GM21423 (cell line): Measurements from ENCODE around the gene BLTP3A.

Experiments
- ATAC-seq: cut with Tn5 transposase; IDR thresholded peaks from one replicate; pipeline ENCODE4 v1.9.1; 2021; ENCODE audit warnings: mild to moderate bottlenecking, moderate library complexity; ENCODE audit not compliant: unreplicated experiment

BLTP3A gene

DNA sequence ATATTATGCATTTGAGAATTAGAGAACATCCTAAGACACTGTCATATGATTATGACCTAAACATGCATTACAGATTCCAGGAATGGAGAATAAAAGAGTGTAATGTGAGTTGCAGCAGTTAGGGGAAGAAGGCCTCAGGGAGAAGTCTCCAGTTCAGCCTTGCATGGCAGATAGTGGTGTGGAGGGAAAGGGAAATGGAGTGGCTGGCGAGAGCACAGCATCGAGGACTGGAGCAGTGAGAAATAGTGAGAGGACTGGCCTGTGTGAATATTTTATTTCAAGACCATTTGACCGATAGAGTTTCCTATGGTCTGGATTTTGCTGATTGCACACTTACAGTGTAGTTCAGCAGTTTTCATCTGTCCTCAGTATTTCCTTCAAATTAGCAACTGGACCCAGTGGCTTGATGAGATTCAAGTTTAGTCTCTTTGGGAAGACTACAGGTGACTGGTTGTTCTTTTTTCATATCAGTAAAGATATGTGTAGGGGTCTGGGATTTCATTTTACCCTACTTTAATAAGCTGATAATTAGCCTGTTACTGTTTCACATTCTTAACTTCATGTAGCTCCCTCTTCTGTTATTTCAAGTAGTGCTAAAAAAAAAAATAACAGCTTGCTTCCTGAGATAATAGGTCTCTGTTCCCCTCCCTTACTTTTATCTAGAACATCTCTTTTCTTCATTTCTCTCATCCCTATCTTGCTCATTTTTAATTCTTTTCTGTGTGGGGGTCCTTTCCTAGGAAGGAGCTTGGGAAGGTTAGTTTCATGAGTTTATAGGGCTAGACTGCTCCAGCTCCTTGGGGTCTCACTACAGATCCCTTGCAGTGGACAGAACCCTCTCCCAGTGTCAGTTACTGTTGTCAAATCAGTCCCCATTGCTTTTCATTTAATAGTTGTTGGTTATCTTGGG, 27.9 kb downstream of the BLTP3A start:
- no peak for ATAC-seq

- ATAC-seq: no peak
Observed at GRCh38 chr6:34829137-34829536, 37.3 kb downstream of the BLTP3A start.

GRCh38 chr6:34832942-34833341, 41.1 kb downstream of the BLTP3A start:
- ATAC-seq: no peak

DNA sequence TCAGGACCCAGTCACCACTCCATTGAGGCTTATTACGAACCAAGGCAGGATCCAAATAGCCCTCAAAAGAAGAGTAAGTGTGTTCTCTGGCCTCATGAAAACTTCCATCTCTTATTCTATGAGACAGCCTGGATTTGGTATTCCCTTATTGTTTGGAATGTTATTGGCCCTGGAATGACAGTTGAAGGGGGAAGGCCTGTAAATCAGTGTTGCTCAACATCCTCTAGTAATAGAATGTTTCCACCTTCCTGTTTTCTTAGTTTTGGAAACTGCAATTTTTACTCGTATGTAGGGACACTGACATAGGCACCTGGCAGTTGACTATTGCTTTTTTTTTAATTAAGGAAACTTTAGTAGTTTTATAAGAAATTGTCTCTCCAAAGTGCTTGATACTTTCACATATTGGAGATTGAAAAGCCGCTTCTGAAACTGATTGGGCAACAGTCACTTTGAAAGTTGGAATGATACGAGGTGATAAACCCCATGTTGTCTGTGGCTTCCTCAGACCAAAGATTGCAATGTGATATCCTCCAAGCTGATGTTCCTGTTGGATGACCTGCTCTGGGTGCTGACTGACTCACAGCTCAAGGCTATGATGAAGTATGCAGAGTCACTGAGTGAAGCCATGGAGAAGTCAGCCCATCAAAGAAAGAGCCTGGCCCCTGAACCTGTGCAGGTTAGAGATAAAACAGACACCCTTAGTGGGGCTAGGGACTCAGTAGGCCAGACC, 43.1 kb downstream of the BLTP3A start:
- no peak for ATAC-seq

- ATAC-seq: no peak
Observed at GRCh38 chr6:34836008-34836407, 44.1 kb downstream of the BLTP3A start.

- no peak for ATAC-seq
Observed at GRCh38 chr6:34836451-34836850, 44.6 kb downstream of the BLTP3A start.

DNA sequence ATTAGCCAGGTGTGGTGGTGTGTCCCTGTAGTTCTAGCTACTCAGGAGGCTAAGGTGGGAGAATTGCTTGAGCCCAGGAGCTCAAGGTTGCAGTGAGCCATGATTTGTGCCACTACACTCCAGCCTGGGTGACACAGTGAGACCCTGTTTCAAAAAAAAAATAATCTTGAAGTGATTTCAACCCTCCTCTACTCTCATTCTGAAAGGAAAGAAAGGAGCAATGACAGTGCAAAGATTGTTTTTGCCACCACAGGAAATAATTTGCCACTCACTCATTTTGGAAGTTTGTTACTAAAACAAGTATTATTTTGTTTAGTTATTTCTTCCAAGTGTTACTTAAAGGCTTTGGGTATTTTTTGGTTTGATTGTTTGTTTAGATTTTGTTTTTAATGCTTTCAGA, 45.6 kb downstream of the BLTP3A start:
- ATAC-seq: no peak

DNA sequence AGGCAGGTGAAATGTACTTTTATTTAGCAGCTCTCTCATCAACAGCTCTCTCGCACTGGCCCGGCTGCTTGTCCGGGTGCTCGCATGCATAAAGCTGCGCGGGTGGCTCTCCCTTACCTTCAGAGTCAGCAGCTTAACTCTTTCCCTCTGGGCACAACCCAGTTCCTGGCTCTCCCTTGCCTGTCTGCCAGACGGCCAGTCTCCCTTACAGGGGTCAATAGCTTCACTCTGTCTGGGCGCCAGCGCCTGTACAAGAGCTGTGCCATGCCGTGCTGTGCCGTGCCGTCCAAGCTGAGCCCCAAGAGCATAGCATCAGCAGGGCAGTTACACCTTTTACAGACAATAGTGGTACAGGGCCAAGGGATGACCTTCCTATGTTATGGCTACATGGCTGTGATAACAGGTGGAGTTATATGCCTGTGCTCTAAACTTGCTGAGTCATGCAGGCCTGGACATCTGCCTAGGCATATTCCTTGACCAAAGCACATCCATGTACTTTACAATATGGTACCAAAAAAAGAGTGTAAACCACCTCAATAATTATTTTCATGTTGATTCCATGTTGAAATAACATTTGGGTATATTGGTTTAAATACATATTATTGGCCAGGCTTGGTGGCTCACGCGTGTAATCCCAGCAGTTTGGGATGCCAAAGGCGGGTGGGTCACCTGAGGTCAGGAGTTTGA, 47.9 kb downstream of the BLTP3A start:
- no peak for ATAC-seq
